Astrocyte of the cerebellum (primary cell): ENCODE data around the gene DPP4.

Experiments used
- DNase-seq: peaks from one replicate; pipeline ENCODE4 v3.0.0-alpha.2; 2011; ENCODE audit warnings: low read depth
- H3K4me3 ChIP-seq: 2 replicates; pipeline ENCODE4 v1.5.1; 2011; ENCODE audit warnings: mild to moderate bottlenecking, low read depth, low read length, moderate library complexity
- in situ Hi-C: cut with HindIII; loops from 2 replicates; pipeline ENCODE4 v1.10.0; 2017; ENCODE audit warnings: low sequenced_read_pairs
- TF ChIP-seq, protein P1 (sequence below): IDR thresholded peaks from 2 replicates; pipeline ENCODE4 v1.5.1; 2012; ENCODE audit warnings: low read length, low read depth, moderate library complexity, mild to moderate bottlenecking; ENCODE audit errors: missing control alignments

Gene DPP4

GRCh38 chr2:162113088-162113775 is 39.2 kb upstream of the DPP4 start:
- in situ Hi-C loops: no loop called here
- TF ChIP-seq, protein P1, sequence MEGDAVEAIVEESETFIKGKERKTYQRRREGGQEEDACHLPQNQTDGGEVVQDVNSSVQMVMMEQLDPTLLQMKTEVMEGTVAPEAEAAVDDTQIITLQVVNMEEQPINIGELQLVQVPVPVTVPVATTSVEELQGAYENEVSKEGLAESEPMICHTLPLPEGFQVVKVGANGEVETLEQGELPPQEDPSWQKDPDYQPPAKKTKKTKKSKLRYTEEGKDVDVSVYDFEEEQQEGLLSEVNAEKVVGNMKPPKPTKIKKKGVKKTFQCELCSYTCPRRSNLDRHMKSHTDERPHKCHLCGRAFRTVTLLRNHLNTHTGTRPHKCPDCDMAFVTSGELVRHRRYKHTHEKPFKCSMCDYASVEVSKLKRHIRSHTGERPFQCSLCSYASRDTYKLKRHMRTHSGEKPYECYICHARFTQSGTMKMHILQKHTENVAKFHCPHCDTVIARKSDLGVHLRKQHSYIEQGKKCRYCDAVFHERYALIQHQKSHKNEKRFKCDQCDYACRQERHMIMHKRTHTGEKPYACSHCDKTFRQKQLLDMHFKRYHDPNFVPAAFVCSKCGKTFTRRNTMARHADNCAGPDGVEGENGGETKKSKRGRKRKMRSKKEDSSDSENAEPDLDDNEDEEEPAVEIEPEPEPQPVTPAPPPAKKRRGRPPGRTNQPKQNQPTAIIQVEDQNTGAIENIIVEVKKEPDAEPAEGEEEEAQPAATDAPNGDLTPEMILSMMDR: no peak
- H3K4me3 ChIP-seq: no peak overlapping the region
- DNase-seq: no peak

DNA sequence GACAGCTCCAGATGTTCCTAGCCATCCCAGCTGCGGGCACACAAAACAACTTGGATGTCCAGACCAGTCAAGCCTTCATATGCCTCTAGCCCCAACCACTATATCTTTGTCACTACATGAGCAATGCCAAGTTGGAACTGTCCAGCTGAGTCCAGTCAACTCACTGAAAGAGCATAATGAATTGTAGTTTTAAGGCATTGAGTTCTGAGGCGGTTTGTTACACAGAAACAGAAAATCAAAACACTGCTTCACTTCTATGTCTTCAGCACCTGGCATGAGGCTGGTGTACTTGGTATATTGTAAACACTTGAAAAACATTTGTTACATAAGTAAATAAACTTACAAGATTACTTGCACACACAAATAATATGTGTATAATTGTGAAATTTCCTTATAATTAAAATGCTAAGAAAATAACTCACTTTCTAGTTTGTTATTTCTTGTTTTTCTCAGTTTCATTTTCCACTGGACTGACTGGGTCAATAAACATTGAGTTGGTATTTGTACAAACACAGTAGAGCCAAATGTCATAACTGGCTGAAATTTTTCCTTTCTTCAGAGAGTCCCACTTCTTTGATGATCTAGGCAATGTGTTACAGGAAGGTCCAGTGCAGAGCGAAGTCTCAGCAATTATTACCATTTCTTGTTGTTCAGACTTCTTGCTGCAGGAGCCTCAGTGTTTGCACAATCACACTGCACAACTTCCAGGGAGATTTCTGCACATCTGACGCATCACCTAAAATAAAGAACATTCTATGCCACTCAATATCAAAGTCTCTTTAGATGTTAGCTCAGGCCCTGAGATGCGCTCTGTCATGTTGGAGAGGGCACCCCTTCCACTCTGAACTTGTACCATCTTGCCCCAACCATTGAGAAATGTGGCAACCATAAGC is 38.2 kb upstream of the DPP4 start:
- H3K4me3 ChIP-seq: no peak overlapping the region
- in situ Hi-C loops: no loop called here
- TF ChIP-seq, protein P1: no peak
- DNase-seq: no peak

- TF ChIP-seq, protein P1: no peak
- in situ Hi-C loops: no loop called here
- H3K4me3 ChIP-seq: no peak overlapping the region
- DNase-seq: no peak
Measured at GRCh38 chr2:162107361-162107901, 33.4 kb upstream of the DPP4 start.

DNA sequence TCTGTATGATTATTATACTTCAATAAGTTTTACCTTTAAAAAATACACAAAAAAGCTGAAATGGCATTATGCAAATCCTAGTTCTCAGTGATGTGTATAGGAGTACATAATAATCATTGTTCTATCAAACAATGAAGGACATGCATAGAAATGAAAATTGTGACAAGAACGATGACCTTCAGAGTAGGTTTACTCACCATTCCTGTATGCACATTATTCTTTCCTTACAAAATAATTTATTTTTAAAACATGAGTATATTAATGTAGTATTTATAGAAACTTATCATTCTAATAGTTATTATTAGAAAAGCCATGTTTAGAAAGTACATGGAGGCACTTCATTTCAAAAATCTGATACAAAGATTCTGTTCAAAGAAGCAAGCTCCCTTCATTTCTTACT is 32.7 kb upstream of the DPP4 start:
- TF ChIP-seq, protein P1: no peak
- in situ Hi-C loops: no loop called here
- DNase-seq: no peak

DNA sequence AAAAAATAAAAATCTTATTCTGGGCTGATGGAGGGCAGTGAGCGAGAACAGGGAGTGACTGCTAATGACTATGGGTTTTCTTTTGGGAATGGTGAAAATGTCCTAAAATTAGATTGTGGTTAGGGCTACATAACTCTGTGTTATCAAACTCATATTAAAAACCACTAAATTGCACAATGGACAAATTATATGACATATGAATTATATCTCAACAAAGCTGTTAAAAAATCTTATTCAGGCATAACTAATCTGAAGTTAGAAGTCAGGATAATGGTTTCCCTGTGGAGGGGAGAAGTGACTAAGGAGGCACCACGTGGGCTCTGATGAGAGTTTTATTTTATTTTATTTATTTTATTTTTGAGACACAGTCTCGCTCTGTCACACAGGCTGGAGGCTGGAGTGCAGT is 32.1 kb upstream of the DPP4 start:
- TF ChIP-seq, protein P1: no peak
- H3K4me3 ChIP-seq: no peak overlapping the region
- no peak for DNase-seq
- in situ Hi-C loops: no loop called here

More for the DNA sequence above, 32.7 kb upstream of the DPP4 start:
- no peak overlapping the region for H3K4me3 ChIP-seq

- in situ Hi-C loops: no loop called here
- H3K4me3 ChIP-seq: no peak overlapping the region
- TF ChIP-seq, protein P1: no peak
- no peak for DNase-seq
Measured at GRCh38 chr2:162103443-162104009, 29.5 kb upstream of the DPP4 start.
